ENCODE results near the gene GALNT3.

DNA sequence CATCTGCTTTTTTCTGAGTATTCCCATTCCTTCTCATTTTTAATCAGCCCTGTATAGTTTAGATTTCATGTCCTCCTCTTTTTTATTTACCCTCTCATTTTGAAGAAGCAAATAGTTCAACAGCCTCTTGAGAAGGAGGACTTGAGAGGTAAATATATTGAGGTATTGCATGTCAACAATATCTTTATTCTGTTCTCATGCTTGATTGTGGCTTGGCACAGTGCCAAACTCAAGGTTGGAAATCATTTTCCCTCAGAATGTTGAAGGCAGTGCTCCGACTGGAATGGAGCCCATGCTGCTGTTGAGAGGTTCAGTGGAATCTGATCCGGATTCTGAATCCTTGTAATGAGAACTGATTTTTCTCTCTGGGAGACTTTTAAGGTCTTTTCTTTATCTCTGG is 31.0 kb upstream of the GALNT3 start:
- no peak for TF ChIP-seq EP300 (IDR thresholded peaks at IDR 0.05; ENCODE audit: borderline replicate concordance)
- no peak for TF ChIP-seq TCF12 (IDR thresholded peaks at IDR 0.05; ENCODE audit: low read depth)
- TF ChIP-seq TAF1 (IDR thresholded peaks at IDR 0.05; ENCODE audit: low read depth), result no peak
- TF ChIP-seq ZBTB7A (IDR thresholded peaks at IDR 0.05; ENCODE audit: low read depth), result no peak
- TF ChIP-seq, protein P1, sequence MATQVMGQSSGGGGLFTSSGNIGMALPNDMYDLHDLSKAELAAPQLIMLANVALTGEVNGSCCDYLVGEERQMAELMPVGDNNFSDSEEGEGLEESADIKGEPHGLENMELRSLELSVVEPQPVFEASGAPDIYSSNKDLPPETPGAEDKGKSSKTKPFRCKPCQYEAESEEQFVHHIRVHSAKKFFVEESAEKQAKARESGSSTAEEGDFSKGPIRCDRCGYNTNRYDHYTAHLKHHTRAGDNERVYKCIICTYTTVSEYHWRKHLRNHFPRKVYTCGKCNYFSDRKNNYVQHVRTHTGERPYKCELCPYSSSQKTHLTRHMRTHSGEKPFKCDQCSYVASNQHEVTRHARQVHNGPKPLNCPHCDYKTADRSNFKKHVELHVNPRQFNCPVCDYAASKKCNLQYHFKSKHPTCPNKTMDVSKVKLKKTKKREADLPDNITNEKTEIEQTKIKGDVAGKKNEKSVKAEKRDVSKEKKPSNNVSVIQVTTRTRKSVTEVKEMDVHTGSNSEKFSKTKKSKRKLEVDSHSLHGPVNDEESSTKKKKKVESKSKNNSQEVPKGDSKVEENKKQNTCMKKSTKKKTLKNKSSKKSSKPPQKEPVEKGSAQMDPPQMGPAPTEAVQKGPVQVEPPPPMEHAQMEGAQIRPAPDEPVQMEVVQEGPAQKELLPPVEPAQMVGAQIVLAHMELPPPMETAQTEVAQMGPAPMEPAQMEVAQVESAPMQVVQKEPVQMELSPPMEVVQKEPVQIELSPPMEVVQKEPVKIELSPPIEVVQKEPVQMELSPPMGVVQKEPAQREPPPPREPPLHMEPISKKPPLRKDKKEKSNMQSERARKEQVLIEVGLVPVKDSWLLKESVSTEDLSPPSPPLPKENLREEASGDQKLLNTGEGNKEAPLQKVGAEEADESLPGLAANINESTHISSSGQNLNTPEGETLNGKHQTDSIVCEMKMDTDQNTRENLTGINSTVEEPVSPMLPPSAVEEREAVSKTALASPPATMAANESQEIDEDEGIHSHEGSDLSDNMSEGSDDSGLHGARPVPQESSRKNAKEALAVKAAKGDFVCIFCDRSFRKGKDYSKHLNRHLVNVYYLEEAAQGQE (IDR thresholded peaks at IDR 0.05; ENCODE audit: low read depth), result no peak

All from Ishikawa (cell line).